Calu3 (cell line): ENCODE results near the gene RGS5. TPM values are rescaled to one million over a fixed set of nuclear protein-coding genes. Genes with fewer than 3 reads are reported as not detected.
A peak's percentile ranks its signal among the peaks of the same experiment; 100 is the strongest.
"Not testable (repeated sequence)": the region's sequence is repeated elsewhere in the genome, so short reads cannot be mapped to it uniquely, and the experiment has no call there.

Experiments
- Bru-seq: library from RNA; stranded (reverse); fragments of 400-500 nt; gene quantifications from one replicate; lab custom pipeline; 2021; lab: Mats Ljungman, UMichigan
- BruChase-seq, 2 experiments: library from RNA; stranded (reverse); fragments of 400-500 nt; gene quantifications; one replicate each; lab custom pipeline; 2021; lab: Mats Ljungman, UMichigan
- BruUV-seq: library from RNA; stranded (reverse); fragments of 400-500 nt; replicated peaks from 2 replicates; lab custom pipeline; 2021; lab: Mats Ljungman, UMichigan
- CTCF ChIA-PET: fragments of 300-600 bp; sonication (Branson Sonifier 250); formaldehyde crosslinking; loops from one replicate; lab custom pipeline; 2022; ENCODE audit warnings: antibody characterized with exemption; lab: Charles Lee
- DNase-seq: peaks from one replicate; pipeline ENCODE4 v3.0.0; 2022
- H3K27ac Mint-ChIP-seq: one replicate; pipeline ENCODE4 v1.8.0; 2022; ENCODE audit warnings: mixed read lengths; ENCODE audit not compliant: unreplicated experiment
- H3K27me3 Mint-ChIP-seq: one replicate; pipeline ENCODE4 v1.8.0; 2022; ENCODE audit warnings: mixed read lengths; ENCODE audit not compliant: unreplicated experiment
- H3K36me3 Mint-ChIP-seq: one replicate; pipeline ENCODE4 v1.8.0; 2022; ENCODE audit warnings: mild to moderate bottlenecking, moderate library complexity, mixed read lengths; ENCODE audit not compliant: insufficient read depth, unreplicated experiment
- H3K4me1 Mint-ChIP-seq: one replicate; pipeline ENCODE4 v1.8.0; 2022; ENCODE audit warnings: mild to moderate bottlenecking, low read depth, mixed read lengths; ENCODE audit not compliant: unreplicated experiment
- H3K4me3 Mint-ChIP-seq: one replicate; pipeline ENCODE4 v1.8.0; 2022; ENCODE audit warnings: mild to moderate bottlenecking, low read depth, moderate library complexity, mixed read lengths; ENCODE audit not compliant: unreplicated experiment
- H3K9me3 Mint-ChIP-seq: one replicate; pipeline ENCODE4 v1.8.0; 2022; ENCODE audit warnings: low read depth, mixed read lengths; ENCODE audit not compliant: unreplicated experiment
- intact Hi-C: fragments of 100-400 bp; cut with micrococcal nuclease; formaldehyde crosslinking; loops from one replicate; pipeline ENCODE4 v1.10.0; 2022; ENCODE audit not compliant: unreplicated experiment
- long read RNA-seq: library from polyadenylated mRNA; stranded (forward); transcript quantifications from one replicate; pipeline ENCODE4 v2.0.0, GENCODE V29; 2022
- total RNA-seq: library from RNA; stranded (reverse); gene quantifications from 2 replicates; pipeline ENCODE4 v1.2.3, GENCODE V29; 2022
- TF ChIP-seq, protein P1 (sequence below): fragments of 200-600 bp; IDR thresholded peaks from one replicate; pipeline ENCODE4 v1.8.0; 2022; ENCODE audit warnings: antibody characterized with exemption; ENCODE audit not compliant: unreplicated experiment

RGS5 gene, protein sequence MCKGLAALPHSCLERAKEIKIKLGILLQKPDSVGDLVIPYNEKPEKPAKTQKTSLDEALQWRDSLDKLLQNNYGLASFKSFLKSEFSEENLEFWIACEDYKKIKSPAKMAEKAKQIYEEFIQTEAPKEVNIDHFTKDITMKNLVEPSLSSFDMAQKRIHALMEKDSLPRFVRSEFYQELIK
- 1.9 and 6.7 TPM in 2 replicates for total RNA-seq
- Bru-seq, nascent RNA: percentile 46 among the genes with signal in this experiment
- BruChase-seq, experiment 1, labeled RNA remaining after a 6-hour chase: percentile 37 among the genes with signal in this experiment
- BruChase-seq, experiment 2, labeled RNA remaining after a 2-hour chase: percentile 33 among the genes with signal in this experiment
- long read RNA-seq, partial matches to known transcripts: 0 of 4 reads
- long read RNA-seq, other reads (novel, unspliced or antisense): 4 of 4 reads

DNA sequence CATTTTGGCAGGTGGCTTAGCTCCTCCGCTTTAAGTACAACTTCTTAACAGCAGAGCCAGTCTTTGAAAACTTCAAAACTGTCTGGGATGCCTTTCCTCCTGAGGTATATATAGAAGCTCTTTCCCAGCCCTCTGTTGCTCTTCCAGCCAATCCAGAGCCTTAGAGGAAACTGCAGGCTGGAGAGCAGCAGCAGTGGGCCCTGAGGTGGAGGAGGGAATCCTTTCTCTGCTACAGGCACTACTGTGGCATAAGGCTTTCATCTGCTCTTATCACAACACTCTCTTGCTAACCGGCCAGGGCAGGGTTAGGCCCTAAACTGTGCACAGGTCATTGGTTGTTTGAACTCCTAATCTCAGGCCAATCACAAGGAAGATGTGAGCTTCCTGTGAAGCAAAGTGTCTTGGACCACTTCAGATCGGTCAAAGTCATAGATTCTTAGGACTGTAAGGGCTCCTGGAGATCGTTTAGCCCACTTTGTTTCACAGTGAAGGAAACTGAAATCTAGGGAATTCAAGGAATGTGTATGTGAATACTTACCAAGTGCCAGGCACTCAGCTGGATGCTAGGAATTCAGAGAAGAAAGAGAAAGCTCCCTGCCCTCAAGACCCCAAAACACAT is at the start of gene RGS5:
RGS5 (minus strand) TSS at position 84 of the 619 bp plus-strand sequence; CDS start at position 3, 81 bp downstream.
- TF ChIP-seq, protein P1, sequence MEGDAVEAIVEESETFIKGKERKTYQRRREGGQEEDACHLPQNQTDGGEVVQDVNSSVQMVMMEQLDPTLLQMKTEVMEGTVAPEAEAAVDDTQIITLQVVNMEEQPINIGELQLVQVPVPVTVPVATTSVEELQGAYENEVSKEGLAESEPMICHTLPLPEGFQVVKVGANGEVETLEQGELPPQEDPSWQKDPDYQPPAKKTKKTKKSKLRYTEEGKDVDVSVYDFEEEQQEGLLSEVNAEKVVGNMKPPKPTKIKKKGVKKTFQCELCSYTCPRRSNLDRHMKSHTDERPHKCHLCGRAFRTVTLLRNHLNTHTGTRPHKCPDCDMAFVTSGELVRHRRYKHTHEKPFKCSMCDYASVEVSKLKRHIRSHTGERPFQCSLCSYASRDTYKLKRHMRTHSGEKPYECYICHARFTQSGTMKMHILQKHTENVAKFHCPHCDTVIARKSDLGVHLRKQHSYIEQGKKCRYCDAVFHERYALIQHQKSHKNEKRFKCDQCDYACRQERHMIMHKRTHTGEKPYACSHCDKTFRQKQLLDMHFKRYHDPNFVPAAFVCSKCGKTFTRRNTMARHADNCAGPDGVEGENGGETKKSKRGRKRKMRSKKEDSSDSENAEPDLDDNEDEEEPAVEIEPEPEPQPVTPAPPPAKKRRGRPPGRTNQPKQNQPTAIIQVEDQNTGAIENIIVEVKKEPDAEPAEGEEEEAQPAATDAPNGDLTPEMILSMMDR: no peak
- no TSS peak for BruUV-seq
- no peak within 1 kb of the TSS for H3K27ac Mint-ChIP-seq

DNA sequence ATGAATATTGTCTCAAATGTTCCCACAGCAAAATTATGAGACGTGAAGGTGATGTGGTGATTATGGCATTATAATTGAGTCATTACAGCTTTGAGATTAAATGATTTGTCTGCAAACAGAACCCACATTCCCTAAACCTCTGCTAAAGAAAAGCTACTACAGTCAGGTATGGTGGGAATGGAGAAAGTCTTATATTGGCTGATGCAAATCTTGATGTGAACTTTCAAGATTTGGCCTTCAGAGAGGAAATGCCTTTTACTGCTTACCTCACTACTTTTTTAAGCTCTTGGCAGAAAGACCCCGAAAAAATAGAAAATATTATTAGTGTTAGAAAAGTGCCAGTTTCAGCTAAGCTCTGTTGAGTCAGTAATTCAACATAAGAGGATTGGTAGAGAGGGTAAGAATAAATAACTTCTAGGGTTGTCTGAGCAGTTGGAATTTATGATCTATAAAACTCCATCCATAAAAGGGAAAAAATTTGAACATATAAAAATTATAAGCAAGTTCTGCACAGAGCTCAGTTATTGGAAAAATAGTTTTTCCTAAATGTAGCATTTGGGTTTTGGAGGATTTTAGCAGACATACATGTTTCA is 47.8 kb upstream of the RGS5 start:
- TF ChIP-seq, protein P1: no peak
- no peaks in the 10 kb centered on the region for H3K36me3 Mint-ChIP-seq
- no peaks in the 10 kb centered on the region for H3K27me3 Mint-ChIP-seq
- peaks cover 2% of the 10 kb centered on the region for H3K9me3 Mint-ChIP-seq
- H3K27ac Mint-ChIP-seq: no peak overlapping the region
- no peak overlapping the region for H3K4me3 Mint-ChIP-seq
- no peak for DNase-seq
- CTCF ChIA-PET: no interaction called here
- BruUV-seq: no TSS peak
- intact Hi-C loops: no loop called here
- no peaks in the 10 kb centered on the region for H3K4me1 Mint-ChIP-seq

More for the DNA sequence above, at the start of gene RGS5:
- H3K4me3 Mint-ChIP-seq: no peak within 1 kb of the TSS
- DNase-seq: no peak
- no peaks in the 10 kb centered on the region for H3K36me3 Mint-ChIP-seq
- H3K27me3 Mint-ChIP-seq: no peaks in the 10 kb centered on the region
- no peaks in the 10 kb centered on the region for H3K9me3 Mint-ChIP-seq
- CTCF ChIA-PET: no interaction called here
- no peaks in the 10 kb centered on the region for H3K4me1 Mint-ChIP-seq
- intact Hi-C loops: no loop called here

DNA sequence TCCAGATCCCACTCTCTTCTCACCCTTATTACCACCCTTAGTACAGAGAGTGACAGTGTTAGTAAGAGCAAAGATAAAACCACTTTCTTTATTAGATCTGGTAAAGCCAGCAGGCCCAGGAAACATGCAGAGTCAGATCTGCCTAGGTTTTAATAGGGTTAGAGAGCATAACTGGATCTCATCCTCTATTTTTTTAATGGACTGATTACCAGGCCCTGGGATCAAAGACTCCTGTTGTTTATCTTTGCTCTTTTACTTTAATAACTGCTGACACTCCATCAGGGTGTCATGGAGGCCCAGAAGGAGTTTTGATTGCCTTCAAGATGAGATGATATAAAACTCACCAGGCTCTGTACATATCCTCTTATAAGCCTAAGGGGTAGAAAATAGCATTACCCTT is 45.3 kb upstream of the RGS5 start:
- TF ChIP-seq, protein P1: no peak
- intact Hi-C loops: no loop called here
- Mint-ChIP-seq H3K27ac (no peak overlapping the region), H3K9me3 (peaks cover 2% of the 10 kb centered on the region), H3K4me3 (no peak overlapping the region), H3K4me1 (no peaks in the 10 kb centered on the region), H3K36me3 (no peaks in the 10 kb centered on the region), H3K27me3 (no peaks in the 10 kb centered on the region)
- CTCF ChIA-PET: interaction anchor here (0.6 kb wide), 1 partner anchor 9 kb away, joined by 6 read pairs; no protein-coding TSS in a partner anchor
- no TSS peak for BruUV-seq
- no peak for DNase-seq

DNA sequence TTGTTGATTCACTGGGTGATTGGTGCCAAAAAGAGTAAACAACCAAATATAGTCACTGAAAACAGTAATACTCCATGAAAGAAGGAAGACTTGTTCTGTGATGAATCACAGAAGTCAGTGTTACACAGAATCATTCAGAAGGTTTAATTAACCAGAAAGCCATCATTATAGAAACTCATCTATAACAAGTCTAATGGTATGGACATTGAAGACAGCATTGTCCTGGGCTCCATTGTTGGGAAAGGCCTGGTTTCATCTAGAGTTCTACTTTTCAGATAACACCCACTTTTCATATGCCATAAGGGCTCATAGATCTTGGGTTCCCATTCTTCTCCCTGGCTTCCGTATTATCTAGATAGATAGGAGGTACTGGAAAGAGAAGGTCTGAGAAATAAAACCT is 41.9 kb upstream of the RGS5 start:
- H3K27ac Mint-ChIP-seq, CTCF ChIA-PET, BruUV-seq: not testable (repeated sequence)

More for the DNA sequence above, 41.9 kb upstream of the RGS5 start:
- not testable (repeated sequence) for H3K9me3 Mint-ChIP-seq, H3K27me3 Mint-ChIP-seq, H3K4me1 Mint-ChIP-seq, H3K4me3 Mint-ChIP-seq, H3K36me3 Mint-ChIP-seq, DNase-seq
- intact Hi-C loops: loop anchor here (1.0 kb wide), 1 partner anchor 46 kb away; no protein-coding TSS in a partner anchor
